Pulmonary artery endothelial cell (primary cell): ENCODE results near the gene ADAMTSL2. TPM values are rescaled to one million over a fixed set of nuclear protein-coding genes. Genes with fewer than 3 reads are reported as not detected.

Source experiments
- DNase-seq: peaks from one replicate; pipeline ENCODE4 v3.0.0-alpha.2; 2011; ENCODE audit warnings: low read depth, low spot score
- total RNA-seq: library from RNA; depleted of rRNA; stranded (reverse); fragments of >200 nt; gene quantifications from 2 replicates; pipeline ENCODE4 v1.2.3, GENCODE V29; 2014

ADAMTSL2 gene
- not detected in 2 replicates for total RNA-seq

DNA sequence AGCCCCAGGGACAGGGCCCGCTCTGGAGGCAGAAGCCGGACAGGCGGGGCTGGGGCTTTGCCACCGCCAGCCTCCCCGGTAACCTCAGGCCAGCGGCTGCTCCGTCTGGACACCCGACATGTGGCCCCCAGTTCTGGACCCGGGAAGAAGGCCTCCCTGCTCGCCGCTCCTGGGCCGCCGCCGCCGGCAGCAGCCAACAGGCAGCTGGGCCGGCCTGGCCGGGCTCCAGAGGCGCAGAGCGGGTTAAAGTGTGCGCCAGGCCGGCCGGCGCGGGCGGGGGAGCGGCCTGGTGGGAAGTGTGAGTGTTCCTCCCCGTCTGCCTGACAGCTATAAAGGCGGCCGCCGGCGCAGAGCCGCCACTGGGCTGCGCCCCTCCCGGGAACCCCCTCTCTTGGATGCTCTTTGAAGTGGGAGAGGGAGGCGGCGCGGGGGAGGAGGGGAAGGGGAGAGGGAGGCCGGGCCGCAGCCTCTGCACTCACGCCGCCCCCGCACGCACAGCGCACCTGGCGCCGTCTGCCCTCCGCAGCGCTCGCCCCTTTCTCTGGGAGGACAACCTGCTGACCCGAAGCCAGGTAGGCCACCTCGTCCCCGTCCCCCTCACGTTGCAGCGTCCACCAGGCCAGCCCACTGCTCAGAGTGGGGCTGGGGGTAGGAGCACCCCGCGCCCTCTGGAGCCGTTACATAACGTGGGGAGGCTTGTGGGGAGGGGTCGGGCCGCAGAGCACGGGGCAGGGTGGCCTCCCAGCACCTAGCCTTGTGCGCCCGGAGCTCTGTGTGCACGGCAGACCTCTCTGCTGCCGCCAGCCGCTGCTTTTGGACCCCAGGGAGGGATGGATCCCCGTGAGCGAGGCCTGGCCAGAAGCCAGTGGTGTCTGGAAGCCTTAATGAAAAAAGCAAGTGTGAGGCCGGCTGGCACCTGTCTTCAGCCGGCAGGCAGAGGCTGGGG lies at the start of gene ADAMTSL2:
Gene ADAMTSL2, plus strand, starts transcription at position 359 of the 946 bp plus-strand sequence. CDS start 2,009 bp downstream, outside the sequence.
- DNase-seq = no peak

DNA sequence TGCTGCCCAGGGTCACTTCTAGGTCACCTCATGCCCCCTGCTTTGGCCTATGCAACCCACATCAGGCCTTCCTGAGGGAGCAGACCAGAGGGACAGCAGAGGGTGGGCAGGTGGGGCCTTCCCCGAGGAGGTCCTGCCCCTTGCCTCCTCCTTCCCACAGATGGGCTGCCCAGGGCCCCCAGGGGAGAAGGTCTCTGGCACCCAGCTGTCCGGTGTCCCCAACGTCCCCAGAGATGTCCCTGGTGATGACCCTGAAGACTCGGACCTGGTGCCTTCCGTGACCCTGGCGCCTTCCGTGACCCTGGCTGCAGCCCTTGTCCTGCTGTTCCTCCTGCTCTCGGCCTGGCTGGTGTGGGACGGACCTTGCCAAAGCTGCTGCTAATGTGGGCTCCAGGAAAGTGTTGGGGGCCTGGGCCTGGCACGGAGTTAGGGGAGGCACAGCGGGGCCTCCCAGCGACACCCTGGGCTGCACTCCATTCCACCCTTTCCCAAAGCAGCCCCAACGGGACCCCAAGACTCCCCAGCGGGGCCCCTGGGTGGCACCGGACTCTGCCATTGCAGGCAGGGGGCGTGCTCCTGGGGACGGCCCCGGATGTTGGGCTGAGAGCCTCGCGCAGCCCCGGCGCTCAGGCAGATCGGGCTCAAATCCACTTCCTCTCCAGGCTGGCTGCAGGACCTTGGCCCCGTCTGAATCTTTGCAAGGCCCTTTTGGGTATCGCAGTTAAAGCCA lies 48.8 kb upstream of the ADAMTSL2 start:
- no peak for DNase-seq

DNA sequence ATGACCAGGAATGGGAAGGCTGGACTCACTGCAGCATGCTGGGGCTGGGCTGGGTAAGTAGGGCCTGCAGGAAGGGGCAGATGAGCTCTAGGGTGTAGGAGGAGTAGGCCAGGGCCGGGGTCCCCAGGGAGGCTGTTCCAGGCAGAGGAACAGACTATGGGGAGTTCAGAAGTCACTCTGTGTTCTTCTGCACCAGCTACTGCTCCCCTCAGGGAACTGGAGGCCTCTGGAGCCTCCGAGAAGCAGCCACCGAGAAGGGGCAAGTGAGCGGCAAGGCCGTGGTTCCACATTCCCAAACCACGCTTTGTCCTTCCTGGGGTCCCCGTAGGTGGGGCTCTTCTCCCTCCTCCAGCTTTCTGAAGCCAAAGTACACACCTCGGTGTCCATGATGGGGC lies 47.2 kb upstream of the ADAMTSL2 start:
- no peak for DNase-seq

DNA sequence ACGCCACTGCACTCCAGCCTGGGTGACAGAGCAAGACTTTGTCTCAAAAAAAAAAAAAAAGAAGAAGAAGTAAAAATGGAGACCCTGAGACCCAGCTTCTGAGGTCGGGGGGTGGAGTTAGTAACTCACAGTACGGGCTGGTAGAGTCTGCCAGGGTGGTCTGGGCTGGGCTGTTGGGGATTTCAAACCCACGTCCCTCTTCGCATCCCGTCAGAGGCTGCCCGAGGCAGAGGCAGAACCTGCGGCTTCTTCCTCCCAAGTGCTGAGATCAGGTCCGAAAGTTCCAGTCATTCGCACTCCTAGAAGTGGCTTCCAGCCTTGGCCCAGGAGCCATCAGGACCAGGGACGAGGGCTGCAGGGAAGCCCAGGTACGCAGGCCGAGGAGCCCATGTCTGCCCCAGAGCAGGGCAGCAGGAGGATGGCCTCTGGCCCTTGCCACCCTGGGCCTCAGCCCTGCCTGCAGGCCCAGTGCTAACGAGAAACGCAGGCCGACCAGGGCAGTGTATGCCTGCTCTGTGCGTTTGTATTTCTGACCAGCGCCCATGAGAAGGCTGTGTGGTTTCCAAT lies 45.7 kb upstream of the ADAMTSL2 start:
- DNase-seq = no peak

DNA sequence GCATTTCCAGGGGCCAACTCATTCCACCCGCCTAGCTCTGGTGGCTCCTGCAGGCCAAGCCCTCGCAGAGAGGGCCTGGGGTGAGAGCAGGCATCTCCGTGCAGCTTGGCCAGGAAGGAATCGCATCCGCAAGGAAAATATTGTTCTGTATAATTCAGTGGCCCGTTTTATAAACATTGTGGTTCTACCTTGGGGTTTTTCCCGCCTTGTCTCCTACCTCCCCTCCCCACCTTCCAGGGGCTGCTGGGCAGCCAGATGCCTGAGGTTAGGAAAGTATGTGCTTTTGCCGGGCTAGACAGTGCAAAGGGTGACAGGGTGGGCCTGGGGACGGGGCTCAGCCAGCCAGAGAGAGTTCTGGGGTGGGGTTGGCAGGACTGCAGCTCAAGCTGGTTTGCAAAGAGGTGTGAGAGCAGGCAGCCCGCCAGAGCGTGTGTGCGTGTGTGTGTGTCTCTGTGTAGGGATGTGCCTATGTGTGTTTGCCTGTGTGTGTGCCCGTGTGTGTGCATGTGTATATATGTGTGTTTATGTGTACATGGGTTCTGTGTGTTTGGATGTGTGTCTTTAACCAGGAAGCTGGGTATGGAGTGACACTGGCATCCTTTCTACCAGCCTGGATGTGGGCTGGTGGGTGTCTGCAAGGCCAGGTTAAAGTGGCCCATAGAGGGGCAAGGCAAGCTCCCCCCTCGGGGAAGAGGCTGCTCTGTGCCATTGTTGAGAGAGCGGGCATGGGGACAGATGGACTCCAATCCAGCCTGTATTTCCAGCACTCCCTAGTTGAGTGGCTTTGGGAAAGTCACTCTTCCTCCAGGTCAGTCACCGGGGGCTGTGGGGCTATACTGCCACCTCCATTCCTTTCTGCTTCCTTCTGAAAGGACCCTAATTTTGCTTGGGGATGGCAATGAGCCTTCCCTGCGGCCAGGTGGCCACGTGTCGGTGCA lies 45.0 kb upstream of the ADAMTSL2 start:
- no peak for DNase-seq

DNA sequence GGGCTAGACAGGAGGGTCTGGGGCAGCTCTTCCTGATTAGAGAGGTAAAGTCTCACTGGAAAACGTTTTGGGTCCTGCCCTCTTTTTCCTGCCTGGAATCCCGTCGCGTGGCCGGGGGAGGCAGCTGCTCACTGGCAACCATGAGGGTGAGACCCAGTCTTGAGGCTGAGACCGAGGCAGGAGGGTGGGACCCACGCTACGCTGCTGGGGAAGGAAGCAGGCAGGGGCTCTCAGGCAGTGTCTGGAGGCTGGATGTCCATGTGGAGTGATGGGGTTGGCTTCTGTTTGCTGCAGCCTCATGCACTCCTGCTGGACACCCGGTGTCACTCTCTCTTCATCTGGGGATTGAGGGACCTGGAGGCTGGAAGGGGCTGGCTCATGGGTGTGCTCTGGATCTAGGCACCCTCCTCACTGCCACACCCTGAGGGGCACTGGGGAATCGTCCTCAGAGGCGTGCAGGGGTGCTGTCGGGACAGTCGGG lies 44.3 kb upstream of the ADAMTSL2 start:
- DNase-seq = no peak

DNA sequence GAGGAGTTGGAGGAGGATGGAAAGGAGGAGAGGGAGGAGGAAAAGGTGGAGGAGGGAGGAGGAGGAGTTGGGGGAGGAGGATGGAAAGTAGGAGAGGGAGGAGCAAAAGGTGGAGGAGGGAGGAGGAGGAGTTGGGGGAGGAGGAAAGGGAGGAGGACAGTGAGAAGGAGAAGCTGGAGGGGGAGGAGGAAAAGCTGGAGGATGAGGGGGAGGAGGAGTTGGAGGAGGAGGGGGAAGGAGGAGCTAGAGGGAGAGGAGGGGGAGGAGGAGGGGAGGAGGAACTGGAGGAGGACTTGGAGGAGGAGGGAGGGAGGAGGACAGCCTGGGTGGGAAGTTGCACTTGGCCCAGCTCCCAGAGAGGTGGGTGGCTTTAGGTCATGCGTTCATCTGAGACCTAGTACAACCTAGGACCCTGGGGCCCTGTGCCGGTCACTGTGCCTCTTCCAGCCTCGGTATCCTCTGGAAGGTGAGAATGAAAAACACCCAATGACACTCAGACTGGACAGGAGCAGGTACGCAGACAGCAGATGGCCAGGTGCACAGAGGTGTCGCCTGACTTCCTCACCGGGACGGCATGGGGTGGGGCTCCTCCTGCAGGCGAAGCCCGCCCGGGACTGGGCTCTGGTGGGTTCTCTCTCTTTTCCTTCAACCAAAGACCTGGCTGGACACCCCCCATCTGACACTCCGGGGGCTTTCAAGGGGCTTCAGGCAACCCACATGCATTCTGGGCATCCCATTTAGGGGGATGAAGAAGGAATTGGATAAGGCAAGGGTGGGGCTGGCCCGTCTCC lies 43.4 kb upstream of the ADAMTSL2 start:
- DNase-seq = no peak

DNA sequence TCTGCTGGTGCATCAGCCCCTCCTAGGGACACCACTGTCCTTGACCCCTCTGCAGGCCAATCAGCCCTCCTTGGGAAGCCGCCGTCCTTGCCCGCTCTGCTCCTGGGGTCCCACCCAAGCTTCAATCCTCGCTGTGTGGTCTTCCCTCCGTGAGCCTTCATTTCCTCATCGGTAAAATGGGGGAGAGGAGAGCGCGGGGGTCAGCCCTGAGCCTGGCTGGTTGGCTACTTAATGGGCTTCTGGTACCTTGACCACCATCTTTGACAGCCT lies 42.9 kb upstream of the ADAMTSL2 start:
- DNase-seq = no peak

DNA sequence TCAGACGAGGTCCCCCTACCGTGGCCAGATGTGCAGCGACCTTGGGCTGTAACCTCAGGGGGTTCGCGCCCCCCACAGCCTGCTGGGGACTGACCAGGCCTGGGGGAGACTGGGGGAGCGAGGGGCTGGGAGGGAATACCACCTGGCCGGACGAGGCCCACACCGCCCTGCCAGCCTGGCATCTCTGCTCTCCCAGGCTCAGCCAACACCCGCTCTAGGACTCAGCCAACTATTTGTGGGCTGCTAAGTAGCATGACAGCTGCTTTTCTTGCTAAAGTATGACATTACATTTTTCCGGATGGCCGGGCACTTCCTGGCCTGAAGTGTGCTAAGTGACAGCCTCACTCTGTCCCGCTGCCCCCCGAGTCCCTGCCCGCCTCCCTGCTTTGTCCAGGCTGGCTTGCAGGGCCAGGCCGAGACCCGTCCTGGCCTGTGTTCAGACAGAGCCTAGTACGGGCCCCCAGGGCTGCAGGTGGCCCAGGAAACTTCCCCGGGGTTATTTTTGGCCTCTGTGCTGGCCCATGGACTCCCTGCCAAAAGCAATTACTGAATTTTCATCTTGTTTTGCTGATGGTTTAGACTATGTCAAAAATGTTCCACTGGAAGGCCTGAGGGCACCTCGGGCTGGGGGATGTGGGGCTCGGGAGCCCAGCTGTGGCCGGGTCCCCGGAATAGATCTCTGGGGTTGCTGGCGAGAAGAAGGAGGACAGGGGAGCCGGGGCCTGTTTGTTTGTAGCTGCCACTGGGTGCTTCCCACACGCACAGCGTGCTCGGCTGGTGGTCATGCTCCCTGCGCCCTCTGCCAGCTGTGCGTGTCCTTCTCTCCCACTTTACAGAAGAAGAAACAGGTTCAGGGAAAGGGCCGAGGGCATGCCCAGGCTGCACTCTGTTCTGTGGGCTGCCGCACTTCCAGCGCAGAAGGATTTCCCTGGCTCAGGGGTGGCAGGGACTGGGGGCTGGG lies 42.2 kb upstream of the ADAMTSL2 start:
- no peak for DNase-seq

DNA sequence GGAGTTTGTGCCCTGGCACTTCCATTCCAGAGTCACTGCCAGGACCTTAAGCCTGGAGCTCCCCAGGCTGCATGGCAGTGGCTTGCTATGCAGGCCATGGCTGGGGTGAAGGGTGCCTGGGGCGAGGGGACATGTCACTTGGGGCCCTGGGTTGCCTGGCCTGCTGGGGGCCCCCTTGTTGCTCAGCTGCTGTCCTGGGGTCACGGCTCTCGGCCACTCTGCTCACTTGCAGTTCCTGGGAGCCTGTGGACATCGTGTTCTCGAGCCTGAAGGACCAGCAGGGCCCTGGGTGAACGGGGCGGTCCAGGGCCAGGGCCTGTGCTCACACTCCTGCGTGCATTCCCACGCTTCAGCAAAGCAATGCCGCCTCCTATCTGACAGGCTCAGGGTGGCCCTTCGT lies 41.1 kb upstream of the ADAMTSL2 start:
- DNase-seq = no peak

DNA sequence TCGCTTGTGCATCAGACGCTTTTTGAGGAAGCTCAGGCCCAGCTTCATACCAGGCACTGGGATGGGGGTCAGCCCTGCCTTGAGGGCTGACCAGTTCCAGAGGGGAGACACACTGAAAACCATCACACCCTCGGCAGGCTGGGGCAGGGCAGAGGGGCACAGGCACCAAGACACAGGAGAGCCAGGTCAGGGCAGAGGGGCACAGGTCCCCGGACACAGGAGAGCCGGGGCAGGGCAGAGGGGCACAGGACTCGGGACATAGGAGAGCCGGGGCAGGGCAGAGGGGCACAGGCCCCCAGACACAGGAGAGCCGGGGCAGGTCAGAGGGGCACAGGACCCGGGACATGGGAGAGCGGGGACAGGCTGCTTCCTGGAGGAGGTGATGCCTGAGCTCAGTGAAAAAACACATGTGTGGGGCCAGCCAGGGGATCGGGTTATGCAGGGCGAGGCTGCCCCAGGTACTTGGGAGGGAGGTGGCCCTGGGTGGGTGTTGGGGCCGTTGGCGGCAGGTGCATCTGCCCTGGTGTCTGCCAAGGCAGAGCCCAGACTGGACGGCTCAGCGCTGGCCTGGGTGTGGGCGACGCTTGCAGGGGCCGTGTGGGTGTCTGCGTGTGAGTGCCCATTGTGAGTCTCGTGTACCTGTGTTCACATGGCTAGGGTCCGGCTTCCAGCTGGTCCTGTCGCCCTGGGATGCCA lies 40.5 kb upstream of the ADAMTSL2 start:
- no peak for DNase-seq

DNA sequence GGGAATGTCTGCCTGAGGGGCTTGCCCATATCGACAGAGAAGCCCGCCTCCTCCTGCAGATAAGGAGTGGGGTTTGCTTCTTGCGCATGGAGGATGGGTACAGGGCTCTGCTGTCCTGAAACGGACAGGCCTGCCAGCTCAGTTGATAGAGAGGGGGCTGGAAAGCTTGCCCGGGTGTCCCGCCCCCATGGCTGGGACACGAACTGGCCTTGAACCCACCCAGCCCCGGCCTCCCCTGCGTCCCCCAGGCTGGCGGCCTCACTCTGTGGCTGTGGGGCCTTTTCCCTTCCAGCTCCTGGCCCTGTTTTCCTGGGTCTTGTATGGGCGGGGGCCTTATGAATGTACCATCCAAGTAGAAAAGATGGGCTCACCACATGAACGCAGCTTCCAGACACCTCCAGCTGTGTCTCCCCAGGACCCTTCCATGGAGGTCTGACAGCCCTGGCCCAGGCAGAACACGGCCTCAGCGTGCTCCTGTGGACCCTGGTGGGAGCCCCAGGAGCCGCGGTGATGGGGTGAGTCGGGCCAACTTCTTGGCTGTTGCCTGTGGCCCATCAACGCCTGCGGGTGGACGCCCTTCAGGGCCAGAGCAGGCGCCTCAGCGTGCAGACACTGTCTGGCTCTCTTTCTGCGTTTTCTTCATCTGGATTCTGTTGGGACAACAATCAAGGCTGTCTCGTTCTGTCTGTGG lies 39.7 kb upstream of the ADAMTSL2 start:
- DNase-seq = no peak

DNA sequence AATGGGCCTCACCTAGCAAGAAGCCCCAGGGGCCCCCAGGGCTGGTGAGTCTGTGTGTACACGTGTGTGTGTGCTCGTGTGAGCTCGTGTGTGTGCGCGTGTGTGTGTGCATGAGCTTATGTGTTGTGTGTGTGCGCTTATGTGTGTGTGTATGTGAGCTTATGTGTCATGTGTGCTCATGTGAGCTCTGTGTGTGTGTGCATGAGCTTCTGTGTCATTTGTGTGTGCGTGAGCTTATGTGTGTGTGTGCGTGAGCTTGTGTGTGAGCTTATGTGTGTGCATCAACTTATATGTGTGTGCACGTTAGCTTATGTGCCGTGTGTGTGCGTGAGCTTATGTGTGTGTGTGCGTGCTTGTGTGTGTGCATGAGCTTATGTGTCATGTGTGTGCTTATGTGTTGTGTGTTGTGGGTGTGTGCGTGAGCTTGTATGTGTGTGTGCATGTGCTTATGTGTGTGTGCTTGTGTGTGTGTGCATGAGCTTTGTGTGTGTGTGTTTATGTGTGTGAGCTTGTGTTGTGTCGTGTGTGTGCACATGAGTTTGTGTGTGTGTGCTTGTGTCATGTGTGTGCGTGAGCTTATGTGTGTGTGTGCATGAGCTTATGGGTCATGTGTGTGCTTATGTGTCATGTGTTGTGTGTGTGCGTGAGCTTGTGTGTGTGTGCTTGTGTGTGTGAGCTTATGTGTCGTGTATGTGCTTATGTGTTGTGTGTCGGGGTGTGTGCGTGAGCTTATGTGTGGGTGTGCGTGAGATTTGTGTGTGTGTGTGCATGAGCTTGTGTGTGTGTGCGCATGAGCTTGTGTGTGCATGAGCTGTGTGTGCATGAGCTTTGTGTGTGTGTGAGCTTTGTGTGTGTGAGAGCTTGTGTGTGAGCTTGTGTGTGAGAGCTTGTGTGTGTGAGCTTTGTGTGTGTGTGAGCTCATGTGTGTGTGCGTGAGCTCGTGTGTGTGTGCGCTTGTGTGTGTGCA lies 38.9 kb upstream of the ADAMTSL2 start:
- no peak for DNase-seq

DNA sequence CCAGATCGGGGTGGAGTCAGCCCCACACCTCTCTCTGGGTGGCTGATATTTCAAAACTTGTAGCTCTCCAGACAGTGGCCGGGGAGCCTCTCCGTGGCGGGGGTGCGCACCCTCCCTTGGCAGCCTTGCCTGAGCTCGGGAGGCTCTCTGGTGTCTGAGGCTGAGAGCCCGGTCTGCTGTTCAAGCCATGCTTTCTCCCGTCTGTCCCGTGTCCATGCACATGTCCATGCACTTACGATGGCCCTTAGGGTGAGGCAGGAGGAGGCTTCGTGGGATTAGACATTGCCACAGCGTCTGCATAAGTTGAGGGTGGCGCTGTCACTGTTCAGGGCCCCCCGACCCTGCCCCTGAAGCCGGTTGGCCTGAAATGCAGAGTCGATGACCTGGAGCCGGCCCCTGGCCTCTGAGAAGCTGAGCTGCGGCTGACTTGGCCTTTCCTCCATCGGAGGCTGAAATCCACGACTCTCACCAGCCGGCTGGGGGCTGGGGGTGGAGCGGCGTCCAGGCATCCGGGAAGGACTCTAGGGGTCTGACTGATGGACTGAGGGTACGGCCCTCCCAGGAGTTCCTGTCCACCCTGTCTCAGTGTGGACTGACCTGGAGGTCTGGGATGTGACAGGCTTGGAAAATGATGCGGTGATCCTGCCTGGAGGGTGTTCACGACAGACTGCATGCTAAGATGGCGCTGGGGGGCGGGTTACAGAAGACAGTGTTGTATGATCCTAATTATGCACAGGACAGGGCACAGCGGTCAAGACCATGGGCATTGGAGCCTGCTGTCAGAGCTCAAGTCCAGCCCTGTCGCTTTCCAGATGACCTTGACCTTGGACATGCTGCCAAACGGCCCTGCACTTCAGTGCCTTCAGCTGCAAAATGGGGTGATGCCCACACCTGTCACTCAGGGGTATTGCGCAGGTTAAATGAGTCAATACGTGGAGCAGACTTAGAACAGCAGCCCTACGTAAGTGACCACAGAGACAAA lies 37.4 kb upstream of the ADAMTSL2 start:
- DNase-seq = no peak

DNA sequence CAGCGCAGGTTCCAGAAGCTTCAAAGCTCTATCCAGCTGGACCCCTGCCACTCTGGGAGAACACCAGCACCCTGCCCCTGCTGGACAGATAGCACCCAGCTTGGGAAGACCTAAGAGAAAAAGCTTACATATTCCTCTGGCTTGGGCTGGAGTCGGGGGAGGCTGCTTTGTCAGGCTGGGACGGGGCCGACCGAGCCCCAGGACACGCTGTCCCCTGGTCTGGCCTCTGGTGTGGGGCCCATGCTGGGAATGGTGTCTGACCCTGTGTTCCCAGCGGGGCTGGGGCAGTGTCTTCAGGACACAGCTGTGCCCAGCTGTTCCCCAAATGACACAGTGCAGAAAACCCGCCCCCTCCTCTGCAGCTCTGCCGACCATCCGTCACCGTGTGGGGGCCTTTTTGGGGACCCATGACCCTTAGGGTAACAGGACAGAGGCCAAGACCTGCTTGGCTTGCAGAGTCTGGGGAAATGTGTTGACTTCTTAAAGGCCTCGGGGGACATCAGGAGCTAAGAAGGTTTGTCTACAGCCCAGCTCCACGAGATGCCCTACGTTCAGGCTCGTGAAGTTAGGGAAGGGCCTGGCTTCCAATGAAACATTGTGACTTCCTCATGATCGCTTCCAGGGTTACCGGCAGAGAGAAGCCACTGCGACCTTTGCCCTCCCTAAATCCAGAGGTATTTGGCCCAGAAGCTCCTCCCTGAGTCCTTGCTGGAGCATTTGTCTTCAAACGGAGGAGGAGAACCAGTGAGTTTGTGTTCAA lies 35.2 kb upstream of the ADAMTSL2 start:
- no peak for DNase-seq
